Common myeloid progenitor, CD34-positive (primary cell): ENCODE measurements around the gene VAPA.
A peak's percentile ranks its signal among the peaks of the same experiment; 100 is the strongest.

Source experiments
- CTCF ChIA-PET: fragments of 350-600 bp; sonication (Branson Sonifier 250); formaldehyde crosslinking; loops from one replicate; lab custom pipeline; 2021; ENCODE audit warnings: antibody characterized with exemption; lab: Charles Lee
- POLR2A ChIA-PET: fragments of 350-600 bp; sonication (Branson Sonifier 250); formaldehyde crosslinking; loops from one replicate; lab custom pipeline; 2021; ENCODE audit warnings: antibody characterized with exemption; lab: Charles Lee
- DNase-seq, 3 donors: peaks; one replicate each; pipeline versions ENCODE4 v3.0.0 to v3.0.0-alpha.2; 2013
- H3K27ac ChIP-seq, 2 experiments: 1 replicate in 1 of 2; 2 replicates in 1 of 2; pipeline ENCODE4 v1.7.0; 2013; ENCODE audit warnings: inconsistent platforms in 2 of 2, low read length in 2 of 2, mild to moderate bottlenecking in 2 of 2, low read depth in 1 of 2, moderate library complexity in 1 of 2; ENCODE audit not compliant: severe bottlenecking in 2 of 2, insufficient read depth in 1 of 2, poor library complexity in 1 of 2
- H3K27me3 ChIP-seq, 5 experiments: replicated peaks in 2 of 5; 1 replicate in 3 of 5; 2 replicates in 2 of 5; pipeline versions ENCODE4 v1.6.1 to v1.7.0; 2013; ENCODE audit warnings: low read length in 4 of 5, mild to moderate bottlenecking in 2 of 5, moderate library complexity in 2 of 5, inconsistent platforms in 1 of 5; ENCODE audit not compliant: insufficient read depth in 5 of 5, control insufficient read depth in 4 of 5
- H3K36me3 ChIP-seq, 4 experiments: 1 replicate in 2 of 4; 2 replicates in 2 of 4; pipeline versions ENCODE4 v1.6.1 to v1.7.0; 2013; ENCODE audit warnings: low read length in 3 of 4, control low read depth in 1 of 4, mild to moderate bottlenecking in 1 of 4; ENCODE audit not compliant: control insufficient read depth in 4 of 4, insufficient read depth in 4 of 4
- H3K4me1 ChIP-seq, 4 experiments: 1 replicate in 3 of 4; 2 replicates in 1 of 4; pipeline versions ENCODE4 v1.6.1 to v1.7.1; 2013; ENCODE audit warnings: low read length in 3 of 4, mild to moderate bottlenecking in 3 of 4, control low read depth in 1 of 4, inconsistent platforms in 1 of 4, moderate library complexity in 1 of 4; ENCODE audit not compliant: control insufficient read depth in 4 of 4, insufficient read depth in 4 of 4; ENCODE audit errors: control extremely low read depth in 1 of 4
- H3K4me3 ChIP-seq, 7 experiments: 1 replicate in 4 of 7; 2 replicates in 3 of 7; pipeline versions ENCODE4 v1.5.1 to v1.7.0; 2013; ENCODE audit warnings: mild to moderate bottlenecking in 7 of 7, low read length in 6 of 7, moderate library complexity in 6 of 7, inconsistent platforms in 2 of 7, low read depth in 2 of 7, control low read depth in 1 of 7; ENCODE audit not compliant: insufficient read depth in 4 of 7, control insufficient read depth in 1 of 7; ENCODE audit errors: extremely low read depth in 1 of 7
- H3K9me3 ChIP-seq, 5 experiments: 1 replicate in 4 of 5; 2 replicates in 1 of 5; pipeline versions ENCODE4 v1.6.1 to v1.7.1; 2013; ENCODE audit warnings: low read length in 4 of 5, mild to moderate bottlenecking in 2 of 5, inconsistent platforms in 1 of 5, low read depth in 1 of 5, moderate library complexity in 1 of 5; ENCODE audit not compliant: control insufficient read depth in 4 of 5, insufficient read depth in 2 of 5; ENCODE audit errors: control extremely low read depth in 1 of 5
- WGBS: methylation state at CpG from one replicate; pipeline ENCODE4 v1.1.5; 2013; ENCODE audit not compliant: insufficient coverage; 5-methylcytosine and 5-hydroxymethylcytosine counted together

The VAPA gene

GRCh38 chr18:10003281-10003680 is 89.5 kb downstream of the VAPA start:
- no CpG with 5 or more reads among the region's 1 CpG for WGBS
- CTCF ChIA-PET: no interaction called here
- POLR2A ChIA-PET: no interaction called here
- no peak overlapping the region for H3K4me3 ChIP-seq
- no peaks in the 10 kb centered on the region for H3K27me3 ChIP-seq
- H3K27ac ChIP-seq: no peak overlapping the region
- no peak for DNase-seq
- H3K4me1 ChIP-seq: peaks cover 0 to 7% (median 0%) of the 10 kb centered on the region in 4 experiments
- H3K36me3 ChIP-seq: no peaks in the 10 kb centered on the region
- peaks cover 0 to 16% (median 0%) of the 10 kb centered on the region in 5 experiments for H3K9me3 ChIP-seq

- Histone ChIP-seq H3K27me3 (no peaks in the 10 kb centered on the region), H3K36me3 (no peaks in the 10 kb centered on the region), H3K27ac (no peak overlapping the region), H3K4me1 (peaks cover 0 to 7% (median 0%) of the 10 kb centered on the region in 4 experiments), H3K4me3 (no peak overlapping the region), H3K9me3 (peaks cover 0 to 11% (median 0%) of the 10 kb centered on the region in 5 experiments)
- POLR2A ChIA-PET: no interaction called here
- CTCF ChIA-PET: no interaction called here
- no peak for DNase-seq
- WGBS: 93% methylated on average over 6 of the region's 7 CpGs
These were observed 90.0 kb downstream of the VAPA start for GRCh38 chr18:10003866-10004265.

GRCh38 chr18:10006311-10006893 is 92.6 kb downstream of the VAPA start:
- no peaks in the 10 kb centered on the region for H3K27me3 ChIP-seq
- WGBS: 63% methylated on average over 4 of the region's 4 CpGs
- ChIA-PET CTCF (interaction anchor here (0.6 to 2.4 kb wide), 7 partner anchors 9 to 513 kb away, joined by 3 to 14 read pairs (median 3); no protein-coding TSS in a partner anchor), POLR2A (no interaction called here)
- no peaks in the 10 kb centered on the region for H3K9me3 ChIP-seq
- H3K4me3 ChIP-seq: no peak overlapping the region
- peaks cover 0 to 7% (median 0%) of the 10 kb centered on the region in 4 experiments for H3K4me1 ChIP-seq
- H3K36me3 ChIP-seq: no peaks in the 10 kb centered on the region
- no peak overlapping the region for H3K27ac ChIP-seq
- DNase-seq: peak; percentile 21 to 84 (median 80)

GRCh38 chr18:10008006-10008647 is 94.3 kb downstream of the VAPA start:
- ChIA-PET CTCF (no interaction called here), POLR2A (no interaction called here)
- no peaks in the 10 kb centered on the region for H3K36me3 ChIP-seq
- no peak overlapping the region for H3K4me3 ChIP-seq
- H3K9me3 ChIP-seq: no peaks in the 10 kb centered on the region
- no peak for DNase-seq
- H3K4me1 ChIP-seq: peaks cover 0 to 7% (median 0%) of the 10 kb centered on the region in 4 experiments
- 100% methylated on average over 3 of the region's 3 CpGs for WGBS
- no peak overlapping the region for H3K27ac ChIP-seq
- no peaks in the 10 kb centered on the region for H3K27me3 ChIP-seq
